Measurements from ENCODE around the gene BHLHE40. TPM values are rescaled to one million over a fixed set of nuclear protein-coding genes. Genes with fewer than 3 reads are reported as not detected.

Gene BHLHE40
- total and polyA plus RNA-seq, 7 experiments from 2014 or later = 0.82 to 383 (median 4.3) TPM

- H3K4me3 ChIP-seq (ENCODE audit: low read length) = peak overlapping the region; percentile 39
- Mint-ChIP-seq H3K27me3 (peaks cover 0 to 2% (median 0%) of the 10 kb centered on the region in 5 donors), H3K36me3 (peaks cover 3 to 64% (median 5%) of the 10 kb centered on the region in 5 donors), H3K4me3 (peak overlapping the region; percentile 42 to 100 (median 71)), H3K27ac (peak overlapping the region in 3 of 9 donors; percentile 45 to 90 (median 67)), H3K9me3 (no peaks in the 10 kb centered on the region), H3K4me1 (peaks cover 45 to 66% (median 52%) of the 10 kb centered on the region in 7 donors)
- H3K9me3 ChIP-seq (ENCODE audit: control insufficient read depth in 2 of 3, low read length in 3 of 3) = no peaks in the 10 kb centered on the region
- H3K27me3 ChIP-seq (ENCODE audit: control insufficient read depth in 2 of 2, insufficient read depth in 2 of 2, low read length in 2 of 2) = no peaks in the 10 kb centered on the region
- peaks cover 30 to 57% of the 10 kb centered on the region in 2 donors for H3K4me1 ChIP-seq (ENCODE audit: control insufficient read depth in 2 of 2, insufficient read depth in 2 of 2, low read length in 2 of 2)
- DNase-seq = no peak
- H3K36me3 ChIP-seq (ENCODE audit: control insufficient read depth in 2 of 3, insufficient read depth in 3 of 3, low read length in 3 of 3) = peaks cover 0 to 10% (median 8%) of the 10 kb centered on the region in 3 experiments
- POLR2A ChIA-PET = no interaction called here
- CTCF ChIA-PET = interaction anchor here (0.6 to 4.5 kb wide), 6 partner anchors 12 to 160 kb away, joined by 3 to 18 read pairs (median 5); no protein-coding TSS in a partner anchor
- peak overlapping the region; percentile 17 for H3K27ac ChIP-seq (ENCODE audit: low read depth, low read length)
- intact Hi-C loops (cut with micrococcal nuclease) = loop anchor here in 1 of 2 donors (10.0 kb wide), 1 partner anchor 486 kb away; the partner anchor contains the start of gene ITPR1
- no peak for ATAC-seq
Observed at GRCh38 chr3:4981294-4981664, 2.0 kb downstream of the BHLHE40 start.

GRCh38 chr3:4981665-4982494, 2.6 kb downstream of the BHLHE40 start:
- peak overlapping the region; percentile 39 for H3K4me3 ChIP-seq (ENCODE audit: low read length)
- H3K9me3 Mint-ChIP-seq = no peaks in the 10 kb centered on the region
- CTCF ChIA-PET = interaction anchor here (1.3 to 1.4 kb wide), 3 partner anchors 12 to 270 kb away, joined by 3 to 6 read pairs (median 5); no protein-coding TSS in a partner anchor

GRCh38 chr3:4982773-4983738, 3.8 kb downstream of the BHLHE40 start:
- H3K36me3 Mint-ChIP-seq = peaks cover 3 to 65% (median 5%) of the 10 kb centered on the region in 5 donors
- no peak for DNase-seq
- Histone ChIP-seq H3K36me3 (ENCODE audit: control insufficient read depth in 2 of 3, insufficient read depth in 3 of 3, low read length in 3 of 3) (peaks cover 0 to 10% (median 8%) of the 10 kb centered on the region in 3 experiments), H3K4me3 (ENCODE audit: low read length) (no peak overlapping the region), H3K9me3 (ENCODE audit: control insufficient read depth in 2 of 3, low read length in 3 of 3) (no peaks in the 10 kb centered on the region), H3K27ac (ENCODE audit: low read depth, low read length) (peak overlapping the region; percentile 46), H3K27me3 (ENCODE audit: control insufficient read depth in 2 of 2, insufficient read depth in 2 of 2, low read length in 2 of 2) (no peaks in the 10 kb centered on the region), H3K4me1 (ENCODE audit: control insufficient read depth in 2 of 2, insufficient read depth in 2 of 2, low read length in 2 of 2) (peaks cover 33 to 56% of the 10 kb centered on the region in 2 donors)
- POLR2A ChIA-PET = interaction anchor here (0.5 to 1.6 kb wide), 2 partner anchors 116 to 1805 kb away, joined by 3 to 4 read pairs; no protein-coding TSS in a partner anchor
- intact Hi-C loops (cut with micrococcal nuclease) = loop anchor here in 1 of 2 donors (10.0 kb wide), 1 partner anchor 488 kb away; the partner anchor contains the start of gene ITPR1
- no peak for ATAC-seq
- CTCF ChIA-PET = interaction anchor here (0.6 to 1.9 kb wide), 4 partner anchors 93 to 271 kb away, joined by 3 to 10 read pairs (median 4); no protein-coding TSS in a partner anchor
- peak overlapping the region in 6 of 10 donors; percentile 5 to 100 (median 44) for H3K4me3 Mint-ChIP-seq
- H3K27me3 Mint-ChIP-seq = peaks cover 0 to 2% (median 0%) of the 10 kb centered on the region in 5 donors
- H3K4me1 Mint-ChIP-seq = peaks cover 28 to 61% (median 47%) of the 10 kb centered on the region in 7 donors
- H3K27ac Mint-ChIP-seq = peak overlapping the region in 6 of 9 donors; percentile 1 to 90 (median 78)
- no peaks in the 10 kb centered on the region for H3K9me3 Mint-ChIP-seq

More at GRCh38 chr3:4981665-4982494, 2.6 kb downstream of the BHLHE40 start:
- Mint-ChIP-seq H3K27ac (peak overlapping the region in 3 of 9 donors; percentile 27 to 90 (median 28)), H3K36me3 (peaks cover 3 to 65% (median 5%) of the 10 kb centered on the region in 5 donors), H3K27me3 (peaks cover 0 to 2% (median 0%) of the 10 kb centered on the region in 5 donors), H3K4me1 (peaks cover 39 to 66% (median 52%) of the 10 kb centered on the region in 7 donors), H3K4me3 (peak overlapping the region; percentile 33 to 100 (median 68))
- intact Hi-C loops (cut with micrococcal nuclease) = loop anchor here in 1 of 2 donors (10.0 kb wide), 1 partner anchor 487 kb away; the partner anchor contains the start of gene ITPR1
- Histone ChIP-seq H3K4me1 (ENCODE audit: control insufficient read depth in 2 of 2, insufficient read depth in 2 of 2, low read length in 2 of 2) (peaks cover 33 to 55% of the 10 kb centered on the region in 2 donors), H3K27ac (ENCODE audit: low read depth, low read length) (peak overlapping the region; percentile 17), H3K36me3 (ENCODE audit: control insufficient read depth in 2 of 3, insufficient read depth in 3 of 3, low read length in 3 of 3) (peaks cover 0 to 10% (median 8%) of the 10 kb centered on the region in 3 experiments), H3K9me3 (ENCODE audit: control insufficient read depth in 2 of 3, low read length in 3 of 3) (no peaks in the 10 kb centered on the region), H3K27me3 (ENCODE audit: control insufficient read depth in 2 of 2, insufficient read depth in 2 of 2, low read length in 2 of 2) (no peaks in the 10 kb centered on the region)
- DNase-seq = no peak
- POLR2A ChIA-PET = interaction anchor here (1.6 kb wide), 1 partner anchor 115 kb away, joined by 3 read pairs; no protein-coding TSS in a partner anchor
- ATAC-seq = no peak

- POLR2A ChIA-PET = interaction anchor here (0.5 to 0.7 kb wide), 2 partner anchors 170 to 1806 kb away, joined by 3 to 4 read pairs; no protein-coding TSS in a partner anchor
- no peaks in the 10 kb centered on the region for H3K9me3 Mint-ChIP-seq
- CTCF ChIA-PET = interaction anchor here (0.9 to 1.9 kb wide), 2 partner anchors 40 to 272 kb away, joined by 3 to 10 read pairs; no protein-coding TSS in a partner anchor
- H3K27me3 Mint-ChIP-seq = peaks cover 0 to 2% (median 0%) of the 10 kb centered on the region in 5 donors
- ATAC-seq = peak; percentile 45
- H3K27ac Mint-ChIP-seq = peak overlapping the region in 8 of 9 donors; percentile 23 to 90 (median 73)
- intact Hi-C loops (cut with micrococcal nuclease) = loop anchor here in 1 of 2 donors (10.0 kb wide), 1 partner anchor 489 kb away; the partner anchor contains the start of gene ITPR1
- H3K4me3 ChIP-seq (ENCODE audit: low read length) = peak overlapping the region; percentile 12
- peaks cover 33 to 56% of the 10 kb centered on the region in 2 donors for H3K4me1 ChIP-seq (ENCODE audit: control insufficient read depth in 2 of 2, insufficient read depth in 2 of 2, low read length in 2 of 2)
- peak overlapping the region; percentile 46 for H3K27ac ChIP-seq (ENCODE audit: low read depth, low read length)
- peaks cover 3 to 65% (median 5%) of the 10 kb centered on the region in 5 donors for H3K36me3 Mint-ChIP-seq
- no peaks in the 10 kb centered on the region for H3K27me3 ChIP-seq (ENCODE audit: control insufficient read depth in 2 of 2, insufficient read depth in 2 of 2, low read length in 2 of 2)
- DNase-seq = peak in 5 of 9 donors; percentile 13 to 68 (median 35)
- H3K36me3 ChIP-seq (ENCODE audit: control insufficient read depth in 2 of 3, insufficient read depth in 3 of 3, low read length in 3 of 3) = peaks cover 0 to 10% (median 8%) of the 10 kb centered on the region in 3 experiments
- H3K9me3 ChIP-seq (ENCODE audit: control insufficient read depth in 2 of 3, low read length in 3 of 3) = no peaks in the 10 kb centered on the region
- peaks cover 27 to 61% (median 50%) of the 10 kb centered on the region in 7 donors for H3K4me1 Mint-ChIP-seq
- peak overlapping the region in 6 of 10 donors; percentile 5 to 100 (median 44) for H3K4me3 Mint-ChIP-seq
Observed at GRCh38 chr3:4983739-4984510, 4.7 kb downstream of the BHLHE40 start.

GRCh38 chr3:4984511-4984864, 5.3 kb downstream of the BHLHE40 start:
- Mint-ChIP-seq H3K4me3 (peak overlapping the region in 5 of 10 donors; percentile 10 to 100 (median 66)), H3K27me3 (no peaks in the 10 kb centered on the region), H3K36me3 (peaks cover 3 to 63% (median 5%) of the 10 kb centered on the region in 5 donors), H3K27ac (peak overlapping the region in 7 of 9 donors; percentile 14 to 90 (median 70)), H3K9me3 (no peaks in the 10 kb centered on the region), H3K4me1 (peaks cover 27 to 61% (median 50%) of the 10 kb centered on the region in 7 donors)
- no peak for ATAC-seq
- no peaks in the 10 kb centered on the region for H3K9me3 ChIP-seq (ENCODE audit: control insufficient read depth in 2 of 3, low read length in 3 of 3)
- H3K4me3 ChIP-seq (ENCODE audit: low read length) = no peak overlapping the region
- intact Hi-C loops (cut with micrococcal nuclease) = loop anchor here in 1 of 2 donors (10.0 kb wide), 1 partner anchor 490 kb away; the partner anchor contains the start of gene ITPR1
- DNase-seq = no peak
- POLR2A ChIA-PET = interaction anchor here (0.6 kb wide), 1 partner anchor 31 kb away, joined by 3 read pairs; no protein-coding TSS in a partner anchor
- H3K4me1 ChIP-seq (ENCODE audit: control insufficient read depth in 2 of 2, insufficient read depth in 2 of 2, low read length in 2 of 2) = peaks cover 33 to 56% of the 10 kb centered on the region in 2 donors
- no peaks in the 10 kb centered on the region for H3K27me3 ChIP-seq (ENCODE audit: control insufficient read depth in 2 of 2, insufficient read depth in 2 of 2, low read length in 2 of 2)
- peak overlapping the region; percentile 46 for H3K27ac ChIP-seq (ENCODE audit: low read depth, low read length)
- H3K36me3 ChIP-seq (ENCODE audit: control insufficient read depth in 2 of 3, insufficient read depth in 3 of 3, low read length in 3 of 3) = peaks cover 0 to 10% (median 8%) of the 10 kb centered on the region in 3 experiments
- CTCF ChIA-PET = interaction anchor here (0.9 to 1.9 kb wide), 3 partner anchors 29 to 273 kb away, joined by 3 to 10 read pairs (median 3); no protein-coding TSS in a partner anchor
